Endothelial cell of umbilical vein (primary cell): ENCODE data around the gene RPL22L1. TPM values are rescaled to one million over a fixed set of nuclear protein-coding genes. Genes with fewer than 3 reads are reported as not detected.

Experiments used
- BruUV-seq: library from RNA; stranded (reverse); fragments of 400-500 nt; replicated peaks from 2 replicates; lab custom pipeline; 2021; lab: Mats Ljungman, UMichigan
- CTCF ChIA-PET: fragments of 300-600, 350-600 bp; sonication (Branson Sonifier 250); formaldehyde crosslinking; loops from one replicate; lab custom pipeline; 2021; ENCODE audit warnings: antibody characterized with exemption, inconsistent platforms; lab: Charles Lee
- POLR2A ChIA-PET: fragments of 300-600, 350-600 bp; sonication (Branson Sonifier 250); formaldehyde crosslinking; loops from one replicate; lab custom pipeline; 2021; ENCODE audit warnings: antibody characterized with exemption, inconsistent platforms; lab: Charles Lee
- DNase-seq: peaks from one replicate; pipeline ENCODE4 v3.0.0-alpha.2; 2011; ENCODE audit warnings: low read depth, low spot score
- FAIRE-seq: peaks from 2 replicates; lab custom pipeline; 2011; peaks lifted over from hg19 to GRCh38; lab: Jason Lieb, UNC
- H2AFZ ChIP-seq: 2 replicates; pipeline ENCODE4 v1.6.0; 2012; ENCODE audit warnings: low read depth, low read length, control low read depth, inconsistent platforms
- H3K27ac ChIP-seq: 2 replicates; pipeline ENCODE4 v1.5.1; 2011; ENCODE audit warnings: low read depth, mild to moderate bottlenecking, control low read depth, low read length, moderate library complexity; ENCODE audit not compliant: insufficient read depth
- H3K27me3 ChIP-seq, 2 experiments: 2 replicates each; pipeline versions ENCODE4 v1.6.0 to v1.6.1; 2011; ENCODE audit warnings: low read length in 2 of 2, mixed read lengths in 1 of 2; ENCODE audit not compliant: control insufficient read depth in 2 of 2, insufficient read depth in 2 of 2
- H3K36me3 ChIP-seq, 2 experiments: 2 replicates in 1 of 2; 3 replicates in 1 of 2; pipeline ENCODE4 v1.5.1; 2011; ENCODE audit warnings: low read length in 2 of 2, mild to moderate bottlenecking in 1 of 2, moderate library complexity in 1 of 2; ENCODE audit not compliant: control insufficient read depth in 2 of 2, insufficient read depth in 2 of 2; ENCODE audit errors: extremely low read depth in 1 of 2
- H3K4me1 ChIP-seq: 3 replicates; pipeline ENCODE4 v1.5.1; 2011; ENCODE audit warnings: mild to moderate bottlenecking, low read length; ENCODE audit not compliant: control insufficient read depth, insufficient read depth; ENCODE audit errors: extremely low read depth
- H3K4me2 ChIP-seq: 2 replicates; pipeline ENCODE4 v1.6.1; 2011; ENCODE audit warnings: low read length, control low read depth, mixed read lengths; ENCODE audit not compliant: insufficient read depth
- H3K4me3 ChIP-seq, 3 experiments: fragments of 200-600 bp in 1 of 3; sonication (generic), shearing (Covaris generic) in 1 of 3; replicated peaks in 1 of 3; 2 replicates each; pipeline ENCODE4 v1.5.1; 2011 to 2016; ENCODE audit warnings: control low read depth in 3 of 3, low read length in 3 of 3, mild to moderate bottlenecking in 2 of 3, inconsistent platforms in 1 of 3, low read depth in 1 of 3, moderate library complexity in 1 of 3; ENCODE audit not compliant: insufficient read depth in 1 of 3
- H3K79me2 ChIP-seq: 2 replicates; pipeline ENCODE4 v1.6.0; 2012; ENCODE audit warnings: low read length, inconsistent platforms; ENCODE audit not compliant: control insufficient read depth, insufficient read depth
- H3K9ac ChIP-seq: replicated peaks from 2 replicates; pipeline ENCODE3; 2011; ENCODE audit warnings: low read length, control low read depth; ENCODE audit not compliant: insufficient read depth; ENCODE audit errors: extremely low read depth
- H3K9me1 ChIP-seq: replicated peaks from 3 replicates; pipeline ENCODE4 v1.6.0; 2011; ENCODE audit warnings: mild to moderate bottlenecking, low read length; ENCODE audit not compliant: control insufficient read depth, insufficient read depth; ENCODE audit errors: extremely low read depth
- H3K9me3 ChIP-seq: replicated peaks from 2 replicates; pipeline ENCODE4 v1.5.1; 2012; ENCODE audit warnings: low read length, inconsistent platforms; ENCODE audit not compliant: control insufficient read depth, insufficient read depth
- H4K20me1 ChIP-seq: replicated peaks from 2 replicates; pipeline ENCODE3; 2011; ENCODE audit warnings: mild to moderate bottlenecking, low read length; ENCODE audit not compliant: control insufficient read depth, insufficient read depth; ENCODE audit errors: extremely low read depth
- CTCF ChIP-seq, 2 donors: IDR thresholded peaks; 1 replicate in 1 of 2; 2 replicates in 1 of 2; pipeline ENCODE4 v1.5.1; 2011; ENCODE audit warnings: low read length in 2 of 2, mild to moderate bottlenecking in 2 of 2, moderate library complexity in 2 of 2, control low read depth in 1 of 2, inconsistent platforms in 1 of 2, low read depth in 1 of 2; ENCODE audit not compliant: insufficient read depth in 1 of 2; ENCODE audit errors: extremely low read depth in 1 of 2
- EZH2 ChIP-seq: IDR thresholded peaks from 2 replicates; pipeline ENCODE4 v1.6.1; 2012; ENCODE audit warnings: borderline replicate concordance, low read depth, mild to moderate bottlenecking, moderate library complexity, low read length, inconsistent platforms; ENCODE audit not compliant: severe bottlenecking
- FOS ChIP-seq: IDR thresholded peaks from 2 replicates; pipeline ENCODE4 v1.6.1; 2011; ENCODE audit warnings: mild to moderate bottlenecking, low read length, moderate library complexity, borderline replicate concordance; ENCODE audit not compliant: insufficient read depth
- GATA2 ChIP-seq: IDR thresholded peaks from 2 replicates; pipeline ENCODE4 v1.7.0; 2011; ENCODE audit warnings: low read depth, mild to moderate bottlenecking, moderate library complexity, mixed read lengths, low read length; ENCODE audit not compliant: insufficient read length, insufficient read depth
- JUN ChIP-seq: IDR thresholded peaks from 2 replicates; pipeline ENCODE4 v1.6.1; 2011; ENCODE audit warnings: borderline replicate concordance, low read depth; ENCODE audit not compliant: insufficient read length, insufficient read depth
- MAX ChIP-seq: IDR thresholded peaks from 2 replicates; pipeline ENCODE4 v1.6.1; 2011; ENCODE audit not compliant: insufficient read depth, insufficient read length
- MYC ChIP-seq: IDR thresholded peaks from one replicate; pipeline ENCODE4 v1.6.1; 2011; ENCODE audit warnings: mild to moderate bottlenecking, low read depth, low read length
- POLR2A ChIP-seq: IDR thresholded peaks from 2 replicates; pipeline ENCODE4 v1.6.1; 2012; ENCODE audit warnings: low read depth, mild to moderate bottlenecking, control low read depth, low read length
- POLR2AphosphoS5 ChIP-seq: IDR thresholded peaks from 2 replicates; pipeline ENCODE4 v1.6.1; 2012; ENCODE audit warnings: low read depth, mild to moderate bottlenecking, control low read depth, low read length, moderate library complexity; ENCODE audit not compliant: insufficient read depth
- dilution Hi-C: fragments of 300-500 bp; cut with MboI; formaldehyde crosslinking; loops from one replicate; pipeline ENCODE4 v1.15.0; 2019; ENCODE audit warnings: low sequenced_read_pairs; ENCODE audit not compliant: extremely low pct_ligation_motif_present
- intact Hi-C: fragments of 100-400 bp; cut with micrococcal nuclease; formaldehyde crosslinking; loops from one replicate; pipeline ENCODE4 v1.10.0; 2022
- polyA plus RNA-seq, 4 experiments: library from polyadenylated mRNA; depleted of rRNA in 3 of 4; stranded (reverse) in 3 of 4; unstranded in 1 of 4; fragments of >200 nt; gene quantifications; 2 replicates each; pipeline versions ENCODE4 v1.2.1 to v1.2.3, GENCODE V29; 2011 to 2012; ENCODE audit warnings: missing spikeins in 1 of 4
- total RNA-seq: library from RNA; stranded (reverse); gene quantifications from 2 replicates; pipeline ENCODE4 v1.2.3, GENCODE V29; 2021

RPL22L1 gene
- total and polyA plus RNA-seq, 2 donors (not counting 3 experiments of a cell fraction or from before 2014, with no cell fraction given) = 65.0 to 176 TPM

GRCh38 chr3:170862618-170863374, 7.2 kb downstream of the RPL22L1 start:
- Histone ChIP-seq H3K9ac (no peak overlapping the region), H3K4me1 (peaks cover 11% of the 10 kb centered on the region), H3K4me2 (no peak overlapping the region), H3K36me3 (peaks cover 10 to 14% of the 10 kb centered on the region in 2 experiments), H3K9me3 (no peaks in the 10 kb centered on the region), H2AFZ (no peak overlapping the region), H4K20me1 (no peaks in the 10 kb centered on the region), H3K4me3 (no peak overlapping the region), H3K27me3 (no peaks in the 10 kb centered on the region), H3K9me1 (no peaks in the 10 kb centered on the region), H3K27ac (no peak overlapping the region), H3K79me2 (peaks cover 7% of the 10 kb centered on the region)
- DNase-seq (no peak), FAIRE-seq (no peak)
- TF ChIP-seq GATA2 = no peak
- TF ChIP-seq MAX = no peak
- no peak for TF ChIP-seq FOS
- no peak for TF ChIP-seq MYC
- TF ChIP-seq POLR2AphosphoS5 = no peak
- TF ChIP-seq JUN = no peak
- TF ChIP-seq CTCF (IDR thresholded peaks at IDR 0.05; ENCODE audit: extremely low read depth in 1 of 2, insufficient read depth in 1 of 2, low read depth in 1 of 2, low read length in 2 of 2) = no peak
- no peak for TF ChIP-seq POLR2A
- TF ChIP-seq EZH2 = no peak
- dilution Hi-C loops (no loop called here), intact Hi-C loops (no loop called here)
- BruUV-seq = no TSS peak
- POLR2A ChIA-PET = no interaction called here
- CTCF ChIA-PET = interaction anchor here (1.0 kb wide), 2 partner anchors 14 to 449 kb away, joined by 3 to 4 read pairs; no protein-coding TSS in a partner anchor
